GM21717 (cell line): ENCODE data around the gene ABCA9.
"Not testable (repeated sequence)": the region's sequence is repeated elsewhere in the genome, so short reads cannot be mapped to it uniquely, and the experiment has no call there.

ENCODE experiments used
- ATAC-seq: cut with Tn5 transposase; IDR thresholded peaks from one replicate; pipeline ENCODE4 v1.9.1; 2021; ENCODE audit warnings: mild to moderate bottlenecking, moderate library complexity; ENCODE audit not compliant: unreplicated experiment

ABCA9 gene

GRCh38 chr17:68955181-68955841 is 105.4 kb downstream of the ABCA9 start, which contains the start of gene ABCA8:
TSS of gene ABCA8 (minus strand) at chr17:68955392. CDS start at chr17:68942034, 13,358 bp downstream.
- ATAC-seq: no peak

DNA sequence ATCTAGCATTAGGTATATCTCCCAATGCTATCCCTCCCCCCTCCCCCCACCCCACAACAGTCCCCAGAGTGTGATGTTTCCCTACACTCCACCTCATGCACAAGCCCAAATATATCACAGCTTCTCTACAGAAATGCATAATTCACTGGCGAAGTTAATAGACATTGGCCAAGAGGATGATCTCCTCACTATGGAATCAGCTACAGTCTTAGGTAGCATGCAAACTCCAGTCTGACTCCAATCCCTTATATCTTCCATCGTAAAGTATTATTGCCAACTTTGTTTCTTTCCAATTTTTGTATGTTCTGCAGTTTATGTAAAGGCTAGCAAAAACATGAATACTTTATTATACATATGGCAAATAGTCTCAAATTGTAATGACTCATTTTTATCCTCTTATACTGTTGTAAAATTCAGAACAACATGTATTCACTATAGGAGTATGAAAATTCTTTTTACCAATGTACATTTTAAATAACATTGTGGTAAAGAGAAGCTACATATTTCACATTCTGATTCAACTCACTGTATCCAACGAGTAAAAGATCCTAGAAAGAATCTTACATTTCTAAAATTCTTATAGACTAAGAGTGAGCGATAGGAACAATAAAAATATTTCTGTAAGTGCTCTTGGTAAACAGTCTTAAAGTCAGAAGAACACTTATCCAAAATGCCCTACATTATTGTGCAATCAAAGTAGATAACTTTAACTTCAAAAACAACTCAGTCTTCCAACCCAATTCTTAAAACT is 106.4 kb downstream of the ABCA9 start:
- no peak for ATAC-seq

GRCh38 chr17:68953340-68953997 is 107.3 kb downstream of the ABCA9 start:
- ATAC-seq: no peak

GRCh38 chr17:68950725-68951124 is 110.0 kb downstream of the ABCA9 start:
- ATAC-seq: no peak

- ATAC-seq: not testable (repeated sequence)
Observed at GRCh38 chr17:68947868-68948267, 112.9 kb downstream of the ABCA9 start.

GRCh38 chr17:68944435-68945035 is 116.2 kb downstream of the ABCA9 start:
- no peak for ATAC-seq

DNA sequence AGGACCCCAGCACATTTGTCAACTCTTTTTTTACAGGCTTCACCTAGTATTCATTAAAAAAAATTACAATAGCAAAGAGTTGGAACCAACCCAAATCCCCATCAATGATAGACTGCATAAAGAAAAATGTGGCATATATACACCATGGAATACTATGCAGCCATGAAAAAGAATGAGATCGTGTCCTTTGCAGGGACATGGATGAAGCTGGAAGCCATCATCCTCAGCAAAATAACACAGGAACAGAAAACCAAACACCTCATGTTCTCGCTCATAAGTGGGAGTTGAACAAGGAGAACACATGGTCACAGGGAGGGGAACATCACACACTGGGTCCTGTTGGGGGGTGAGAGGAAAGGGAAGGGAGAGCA is 116.9 kb downstream of the ABCA9 start:
- ATAC-seq: not testable (repeated sequence)

GRCh38 chr17:68943123-68943811 is 117.5 kb downstream of the ABCA9 start:
- no peak for ATAC-seq

- ATAC-seq: no peak
Observed at GRCh38 chr17:68942389-68942788, 118.3 kb downstream of the ABCA9 start.

GRCh38 chr17:68941761-68942160 is 119.0 kb downstream of the ABCA9 start:
- ATAC-seq: no peak

GRCh38 chr17:68939195-68939594 is 121.5 kb downstream of the ABCA9 start:
- ATAC-seq: no peak

GRCh38 chr17:68937890-68938514 is 122.7 kb downstream of the ABCA9 start:
- no peak for ATAC-seq

GRCh38 chr17:68927516-68927915 is 133.2 kb downstream of the ABCA9 start:
- ATAC-seq: no peak

DNA sequence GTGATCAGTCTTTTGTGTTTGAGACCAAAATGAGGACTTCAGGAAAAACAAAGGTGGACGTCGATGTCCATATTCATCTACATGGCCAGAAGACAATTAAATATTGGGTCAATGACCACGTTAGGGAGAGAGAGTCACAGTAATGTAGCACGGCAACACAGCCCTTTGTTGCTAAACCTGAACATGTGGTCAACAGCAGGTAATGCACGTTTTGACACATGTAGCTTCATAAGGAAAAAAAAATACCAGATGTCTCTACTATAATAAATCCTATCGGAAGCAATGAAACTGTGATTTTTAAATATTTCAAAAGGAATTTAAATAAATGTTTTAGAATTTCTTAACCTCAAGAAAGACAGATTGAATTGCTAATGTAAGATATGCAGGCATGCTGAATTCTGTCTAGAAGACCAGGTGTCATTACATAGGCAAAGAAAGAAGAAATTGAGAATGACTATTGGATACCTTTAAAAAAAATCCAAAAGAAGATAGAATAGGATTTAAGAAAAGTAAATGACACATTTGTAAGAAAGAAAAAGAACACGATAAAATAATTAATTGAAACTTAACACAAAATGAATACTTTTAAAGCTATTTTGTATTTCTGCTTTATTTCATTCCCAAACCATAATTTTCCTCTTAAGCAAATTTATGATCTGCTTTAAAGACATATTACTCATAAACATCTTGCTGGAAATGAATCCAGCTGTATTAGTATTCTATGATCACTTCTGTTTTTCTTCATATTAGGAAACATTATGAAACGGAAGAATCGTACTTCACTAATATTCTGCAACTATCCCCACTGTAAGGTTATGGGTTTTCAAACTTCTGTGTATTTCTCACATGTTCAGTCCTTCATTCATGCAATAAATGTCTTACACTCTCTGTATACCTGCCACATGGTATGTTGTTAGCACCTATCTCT is 135.7 kb downstream of the ABCA9 start:
- ATAC-seq: no peak
